ENCODE data around the gene TMEM126B.
"Not testable (repeated sequence)": the region's sequence is repeated elsewhere in the genome, so short reads cannot be mapped to it uniquely, and the experiment has no call there.

The TMEM126B gene

GRCh38 chr11:85647604-85648299, 19.4 kb downstream of the TMEM126B start, which contains the start of gene TMEM126A:
TMEM126A (plus strand) TSS chr11:85647967; CDS start chr11:85650256, 2,289 bp downstream.
- peak; percentile 54 for DNase-seq (ENCODE audit: low read depth)

GRCh38 chr11:85651118-85651517, 22.7 kb downstream of the TMEM126B start:
- no peak for DNase-seq (ENCODE audit: low read depth)

- DNase-seq (ENCODE audit: low read depth): no peak
Observed at GRCh38 chr11:85652786-85653447, 24.5 kb downstream of the TMEM126B start.

GRCh38 chr11:85654343-85654742, 25.9 kb downstream of the TMEM126B start:
- not testable (repeated sequence) for DNase-seq (ENCODE audit: low read depth)

- DNase-seq (ENCODE audit: low read depth): no peak
Observed at GRCh38 chr11:85656777-85657176, 28.4 kb downstream of the TMEM126B start.

GRCh38 chr11:85658180-85658579, 29.8 kb downstream of the TMEM126B start:
- no peak for DNase-seq (ENCODE audit: low read depth)

GRCh38 chr11:85661972-85662664, 33.7 kb downstream of the TMEM126B start:
- DNase-seq (ENCODE audit: low read depth): no peak

GRCh38 chr11:85663080-85663752, 34.8 kb downstream of the TMEM126B start:
- DNase-seq (ENCODE audit: low read depth): no peak

GRCh38 chr11:85663753-85664614, 35.6 kb downstream of the TMEM126B start:
- no peak for DNase-seq (ENCODE audit: low read depth)

GRCh38 chr11:85664615-85665481, 36.5 kb downstream of the TMEM126B start, which contains the start of gene CREBZF:
CREBZF (minus strand) TSS chr11:85665129; CDS start chr11:85664875, 254 bp downstream.
- DNase-seq (ENCODE audit: low read depth): peak; percentile 81

- no peak for DNase-seq (ENCODE audit: low read depth)
Observed at GRCh38 chr11:85665733-85666132, 37.3 kb downstream of the TMEM126B start.

- no peak for DNase-seq (ENCODE audit: low read depth)
Observed at GRCh38 chr11:85666687-85667086, 38.3 kb downstream of the TMEM126B start.

- DNase-seq (ENCODE audit: low read depth): no peak
Observed at GRCh38 chr11:85668157-85668556, 39.8 kb downstream of the TMEM126B start.

GRCh38 chr11:85670949-85671663, 42.7 kb downstream of the TMEM126B start:
- DNase-seq (ENCODE audit: low read depth): not testable (repeated sequence)

GRCh38 chr11:85672105-85672902, 43.9 kb downstream of the TMEM126B start:
- no peak for DNase-seq (ENCODE audit: low read depth)

- no peak for DNase-seq (ENCODE audit: low read depth)
Observed at GRCh38 chr11:85673393-85673792, 45.0 kb downstream of the TMEM126B start.

GRCh38 chr11:85679576-85679975, 51.2 kb downstream of the TMEM126B start:
- no peak for DNase-seq (ENCODE audit: low read depth)

- no peak for DNase-seq (ENCODE audit: low read depth)
Observed at GRCh38 chr11:85680897-85681296, 52.5 kb downstream of the TMEM126B start.

Data from HS-5 (cell line).